Cortex of kidney (tissue), 1 donor: ENCODE measurements around the gene EPHB4.

ENCODE experiments used
- DNase-seq: peaks from one replicate; lab custom pipeline; 2025; lab: John Stamatoyannopoulos, UW

EPHB4 gene

GRCh38 chr7:100854146-100854895 lies 27.0 kb upstream of the EPHB4 start:
- no peak for DNase-seq

- no peak for DNase-seq
Measured at GRCh38 chr7:100852048-100852872, 24.9 kb upstream of the EPHB4 start, which contains the start of gene SLC12A9. Gene SLC12A9 (plus strand): TSS chr7:100852713. CDS start chr7:100854198, 1,485 bp downstream.

GRCh38 chr7:100847360-100847759 lies 20.0 kb upstream of the EPHB4 start:
- no peak for DNase-seq

- DNase-seq: no peak
Measured at GRCh38 chr7:100840470-100841100, 13.3 kb upstream of the EPHB4 start.

- DNase-seq: no peak
Measured at GRCh38 chr7:100839361-100839760, 12.0 kb upstream of the EPHB4 start.

- no peak for DNase-seq
Measured at GRCh38 chr7:100837099-100837836, 9.9 kb upstream of the EPHB4 start.

GRCh38 chr7:100836812-100837098 lies 9.4 kb upstream of the EPHB4 start:
- DNase-seq: no peak

- no peak for DNase-seq
Measured at GRCh38 chr7:100835903-100836811, 8.8 kb upstream of the EPHB4 start.

- no peak for DNase-seq
Measured at GRCh38 chr7:100832281-100832633, 4.9 kb upstream of the EPHB4 start.

- no peak for DNase-seq
Measured at GRCh38 chr7:100830396-100830795, 3.1 kb upstream of the EPHB4 start.

GRCh38 chr7:100829150-100829716 lies 1.9 kb upstream of the EPHB4 start:
- DNase-seq: no peak

GRCh38 chr7:100826514-100827329 lies 601 bp downstream of the EPHB4 start:
- DNase-seq: no peak

GRCh38 chr7:100825751-100826513 lies 1.4 kb downstream of the EPHB4 start:
- DNase-seq: no peak

GRCh38 chr7:100825215-100825671 lies 2.1 kb downstream of the EPHB4 start:
- no peak for DNase-seq

- no peak for DNase-seq
Measured at GRCh38 chr7:100824499-100825214, 2.7 kb downstream of the EPHB4 start.

- DNase-seq: no peak
Measured at GRCh38 chr7:100823534-100823933, 3.8 kb downstream of the EPHB4 start.

GRCh38 chr7:100823140-100823525 lies 4.2 kb downstream of the EPHB4 start:
- no peak for DNase-seq
